Suprapubic skin (tissue), 4 donors: ENCODE results near the gene SNX9. TPM values are rescaled to one million over a fixed set of nuclear protein-coding genes. Genes with fewer than 3 reads are reported as not detected.

Experiments used
- DNase-seq, 2 donors: peaks; one replicate each; pipeline ENCODE4 v3.0.0-alpha.2; 2019; ENCODE audit warnings: low spot score in 2 of 2
- H3K27ac ChIP-seq: fragments of 200-600 bp; sonication (generic); one replicate; pipeline ENCODE4 v1.5.1; 2019
- H3K27me3 ChIP-seq: fragments of 200-600 bp; sonication (generic); one replicate; pipeline ENCODE4 v1.5.1; 2019
- H3K36me3 ChIP-seq: fragments of 200-600 bp; sonication (generic); one replicate; pipeline ENCODE4 v1.5.1; 2019
- H3K4me1 ChIP-seq: fragments of 200-600 bp; sonication (generic); one replicate; pipeline ENCODE4 v1.5.1; 2019
- H3K4me3 ChIP-seq: fragments of 200-600 bp; sonication (generic); one replicate; pipeline ENCODE4 v1.5.1; 2019; ENCODE audit warnings: mild to moderate bottlenecking
- H3K9me3 ChIP-seq: fragments of 200-600 bp; sonication (generic); one replicate; pipeline ENCODE4 v1.5.1; 2019
- CTCF ChIP-seq, 2 donors: fragments of 200-600 bp in 1 of 2; fragments of 450-650 bp in 1 of 2; sonication (generic) in 1 of 2; IDR thresholded peaks; one replicate each; pipeline ENCODE4 v1.5.1; 2016 to 2019; ENCODE audit warnings: antibody characterized with exemption in 2 of 2, mild to moderate bottlenecking in 1 of 2, moderate library complexity in 1 of 2
- EP300 ChIP-seq: sonication (generic); formaldehyde crosslinking; IDR thresholded peaks from one replicate; pipeline ENCODE4 v1.6.1; 2017; ENCODE audit warnings: antibody characterized with exemption
- POLR2A ChIP-seq, 2 donors: fragments of 450-650 bp; IDR thresholded peaks; one replicate each; pipeline ENCODE4 v1.6.1; 2017; ENCODE audit warnings: antibody characterized with exemption in 2 of 2, mild to moderate bottlenecking in 2 of 2, moderate library complexity in 2 of 2
- POLR2AphosphoS5 ChIP-seq, 3 donors: sonication (generic); formaldehyde crosslinking; IDR thresholded peaks; one replicate each; pipeline ENCODE4 v1.6.1; 2017; ENCODE audit warnings: antibody characterized with exemption in 3 of 3
- WGBS: methylation state at CpG from one replicate; pipeline ENCODE4 v1.1.5; 2018; 5-methylcytosine and 5-hydroxymethylcytosine counted together
- total RNA-seq, 4 donors: library from RNA; depleted of rRNA; stranded (reverse); fragments of >200 nt; gene quantifications; one replicate each; pipeline ENCODE4 v1.1.0, GENCODE V29; 2016

SNX9 gene
- total RNA-seq, 4 donors from 2014 or later: 30.4 to 44.2 (median 35.8) TPM

- H3K27ac ChIP-seq: no peak overlapping the region
These were observed 161.7 kb downstream of the SNX9 start for GRCh38 chr6:157984686-157985225.

GRCh38 chr6:157985378-157986155, 162.5 kb downstream of the SNX9 start:
- TF ChIP-seq EP300 (no peak), CTCF (IDR thresholded peaks at IDR 0.05) (no peak), POLR2A (IDR thresholded peaks at IDR 0.05) (no peak), POLR2AphosphoS5 (IDR thresholded peaks at IDR 0.05) (no peak)
- Histone ChIP-seq H3K9me3 (no peaks in the 10 kb centered on the region), H3K27ac (no peak overlapping the region), H3K4me3 (no peak overlapping the region), H3K4me1 (peaks cover 48% of the 10 kb centered on the region), H3K36me3 (no peaks in the 10 kb centered on the region), H3K27me3 (no peaks in the 10 kb centered on the region)
- WGBS: 64% methylated on average over 13 of the region's 13 CpGs
- no peak for DNase-seq

More at GRCh38 chr6:157984686-157985225, 161.7 kb downstream of the SNX9 start:
- DNase-seq: no peak
- H3K9me3 ChIP-seq: no peaks in the 10 kb centered on the region
- H3K4me3 ChIP-seq: no peak overlapping the region
- no peaks in the 10 kb centered on the region for H3K36me3 ChIP-seq
- H3K27me3 ChIP-seq: no peaks in the 10 kb centered on the region
- no peak for TF ChIP-seq POLR2AphosphoS5 (IDR thresholded peaks at IDR 0.05)
- no peak for TF ChIP-seq EP300
- no peak for TF ChIP-seq CTCF (IDR thresholded peaks at IDR 0.05)
- TF ChIP-seq POLR2A (IDR thresholded peaks at IDR 0.05): no peak
- 72% methylated on average over 14 of the region's 14 CpGs for WGBS
- H3K4me1 ChIP-seq: peaks cover 40% of the 10 kb centered on the region

GRCh38 chr6:157987788-157988699, 165.0 kb downstream of the SNX9 start:
- no peak overlapping the region for H3K4me3 ChIP-seq
- no peak overlapping the region for H3K27ac ChIP-seq
- WGBS: 86% methylated on average over 14 of the region's 20 CpGs
- peaks cover 29% of the 10 kb centered on the region for H3K4me1 ChIP-seq
- no peaks in the 10 kb centered on the region for H3K9me3 ChIP-seq
- no peaks in the 10 kb centered on the region for H3K36me3 ChIP-seq
- DNase-seq: no peak
- TF ChIP-seq POLR2AphosphoS5 (IDR thresholded peaks at IDR 0.05) (no peak), CTCF (IDR thresholded peaks at IDR 0.05) (no peak), EP300 (no peak), POLR2A (IDR thresholded peaks at IDR 0.05) (no peak)
- H3K27me3 ChIP-seq: no peaks in the 10 kb centered on the region

GRCh38 chr6:157988700-157989063, 165.6 kb downstream of the SNX9 start:
- Histone ChIP-seq H3K9me3 (no peaks in the 10 kb centered on the region), H3K27ac (no peak overlapping the region), H3K4me1 (peaks cover 28% of the 10 kb centered on the region), H3K27me3 (no peaks in the 10 kb centered on the region), H3K36me3 (no peaks in the 10 kb centered on the region), H3K4me3 (no peak overlapping the region)
- WGBS: 67% methylated on average over 8 of the region's 8 CpGs
- DNase-seq: no peak
- TF ChIP-seq POLR2A (IDR thresholded peaks at IDR 0.05) (no peak), CTCF (IDR thresholded peaks at IDR 0.05) (no peak), EP300 (no peak), POLR2AphosphoS5 (IDR thresholded peaks at IDR 0.05) (no peak)
